Measurements from ENCODE around the gene SPRN.
A peak's percentile ranks its signal among the peaks of the same experiment; 100 is the strongest.
"Not testable (repeated sequence)": the region's sequence is repeated elsewhere in the genome, so short reads cannot be mapped to it uniquely, and the experiment has no call there.

Gene SPRN

DNA sequence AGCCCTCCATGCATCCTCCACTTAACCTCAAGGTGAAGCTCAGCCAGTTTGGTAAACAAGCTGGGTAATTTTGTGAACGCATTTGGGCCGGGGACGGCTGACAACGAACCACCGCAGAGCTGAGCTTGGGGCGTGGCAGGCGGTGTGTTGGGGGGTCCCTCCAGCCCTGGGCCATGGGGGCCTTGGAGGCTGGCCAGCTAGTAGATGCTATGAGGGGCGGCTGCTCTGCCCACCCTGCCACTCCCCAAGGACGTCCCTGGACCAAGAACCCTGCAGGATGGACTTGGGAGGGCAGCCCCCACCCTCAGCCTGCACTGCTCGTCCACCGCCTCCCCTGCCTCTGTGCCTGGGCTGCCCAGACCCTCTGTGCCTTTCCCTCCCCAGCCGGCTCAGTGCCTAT is 17.4 kb upstream of the SPRN start:
- no peak for DNase-seq (ENCODE audit: extremely low read depth, low read depth)
- TF ChIP-seq CTCF (IDR thresholded peaks at IDR 0.05; ENCODE audit: low read depth, low read length): no peak

- DNase-seq (ENCODE audit: extremely low read depth, low read depth): not testable (repeated sequence)
Measured at GRCh38 chr10:133441356-133441755, 16.9 kb upstream of the SPRN start.

DNA sequence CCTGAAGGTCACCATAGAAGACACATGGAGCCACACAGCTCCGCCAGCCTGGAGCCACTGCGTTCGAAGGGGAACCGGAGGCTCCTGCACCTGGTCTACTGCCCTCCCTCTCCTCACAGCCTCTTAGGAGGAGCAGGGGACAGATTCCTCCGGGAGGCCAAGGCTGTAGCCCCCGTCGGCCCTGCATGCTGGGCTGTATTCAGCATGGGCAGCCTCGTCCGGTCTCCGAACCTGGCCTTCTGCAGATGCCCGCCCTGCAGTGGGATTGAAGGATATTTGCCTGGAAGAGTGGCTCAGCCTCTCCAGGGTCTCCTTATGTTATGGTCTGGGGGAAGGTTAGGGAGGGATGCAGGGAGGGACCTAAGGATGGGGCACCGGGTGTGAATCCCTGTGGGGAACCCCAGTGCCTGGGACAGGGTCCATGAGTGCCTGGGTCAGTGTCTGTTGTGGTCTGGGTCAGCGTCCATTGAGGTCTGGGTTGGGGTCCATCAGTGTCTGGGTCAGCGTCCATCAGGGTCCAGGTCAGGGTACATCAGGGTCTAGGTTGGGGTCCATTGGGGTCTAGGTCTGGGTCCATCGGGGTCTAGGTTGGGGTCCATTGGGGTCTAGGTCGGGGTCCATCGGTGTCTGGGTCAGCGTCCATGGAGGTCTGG is 16.3 kb upstream of the SPRN start:
- no peak for DNase-seq (ENCODE audit: extremely low read depth, low read depth)
- TF ChIP-seq CTCF (IDR thresholded peaks at IDR 0.05; ENCODE audit: low read depth, low read length): no peak

GRCh38 chr10:133439517-133440461 is 15.4 kb upstream of the SPRN start:
- DNase-seq (ENCODE audit: extremely low read depth, low read depth): no peak
- no peak for TF ChIP-seq CTCF (IDR thresholded peaks at IDR 0.05; ENCODE audit: low read depth, low read length)

GRCh38 chr10:133438711-133439273 is 14.4 kb upstream of the SPRN start:
- TF ChIP-seq CTCF (IDR thresholded peaks at IDR 0.05; ENCODE audit: low read depth, low read length): peak; percentile 12
- DNase-seq (ENCODE audit: extremely low read depth, low read depth): no peak

DNA sequence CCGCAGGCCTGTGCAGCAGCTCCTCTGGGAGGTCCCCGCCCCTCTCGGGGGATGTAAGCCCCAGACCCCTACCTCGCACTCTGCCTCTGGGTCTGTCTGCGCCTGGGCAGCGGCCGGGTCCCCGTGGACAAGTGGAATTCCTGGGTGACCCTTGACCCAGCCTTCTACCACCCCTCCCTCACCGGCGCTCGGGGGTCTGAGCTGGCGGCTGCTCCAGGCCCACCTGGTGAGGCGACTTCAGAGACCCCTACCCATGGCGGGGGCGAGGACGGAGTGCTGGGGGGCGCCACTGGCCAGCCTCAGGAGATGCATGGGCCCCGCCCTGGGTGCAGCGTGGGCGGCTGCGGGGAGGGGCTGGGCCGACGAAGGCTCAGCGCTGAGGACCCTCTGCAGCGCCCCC is 8.4 kb upstream of the SPRN start:
- not testable (repeated sequence) for DNase-seq (ENCODE audit: extremely low read depth, low read depth)

- not testable (repeated sequence) for DNase-seq (ENCODE audit: extremely low read depth, low read depth)
Measured at GRCh38 chr10:133431888-133432613, 7.6 kb upstream of the SPRN start.

GRCh38 chr10:133429571-133429970 is 5.1 kb upstream of the SPRN start:
- DNase-seq (ENCODE audit: extremely low read depth, low read depth): not testable (repeated sequence)

DNA sequence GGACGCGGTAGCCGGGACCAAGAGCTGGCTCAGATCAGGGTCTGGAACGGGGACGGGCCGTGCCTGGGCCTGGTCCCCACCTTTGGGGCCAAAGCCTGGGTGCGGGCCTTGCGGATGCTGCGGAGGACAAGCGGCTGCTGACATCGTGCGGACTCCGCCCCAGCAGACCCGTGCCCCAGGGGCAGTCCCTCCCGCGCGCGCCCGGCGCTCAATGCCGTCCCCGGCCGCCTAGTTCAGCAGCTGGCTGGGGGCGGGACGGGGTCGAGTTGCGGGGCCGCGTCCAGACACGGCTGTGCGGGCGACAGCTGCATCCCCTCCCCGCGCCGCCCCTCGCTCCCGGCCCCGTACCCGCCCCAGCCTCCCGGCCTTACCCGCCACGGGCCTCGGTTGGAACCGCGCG is 323 bp downstream of the SPRN start:
- not testable (repeated sequence) for DNase-seq (ENCODE audit: extremely low read depth, low read depth)
